B cell (primary cell): Measurements from ENCODE around the gene PPIP5K1. TPM values are rescaled to one million over a fixed set of nuclear protein-coding genes. Genes with fewer than 3 reads are reported as not detected.

Experiments used
- ATAC-seq: fragments of 200-7000 bp; cut with Tn5 transposase; one replicate; pipeline ENCODE4 v1.10.0; 2021; ENCODE audit warnings: low read depth, mild to moderate bottlenecking, moderate number of reproducible peaks, moderate library complexity
- CTCF ChIA-PET: fragments of 350-600 bp; sonication (Branson Sonifier 250); formaldehyde crosslinking; loops from one replicate; lab custom pipeline; 2021; ENCODE audit warnings: antibody characterized with exemption, inconsistent platforms; lab: Charles Lee
- POLR2A ChIA-PET: fragments of 350-600 bp; sonication (Branson Sonifier 250); formaldehyde crosslinking; loops from one replicate; lab custom pipeline; 2021; ENCODE audit warnings: antibody characterized with exemption; lab: Charles Lee
- DNase-seq: peaks from one replicate; pipeline ENCODE4 v3.0.0; 2013
- H2AFZ ChIP-seq: 2 replicates; pipeline ENCODE4 v1.6.1; 2012; ENCODE audit warnings: mild to moderate bottlenecking, low read depth, low read length; ENCODE audit not compliant: insufficient read depth, poor library complexity, severe bottlenecking
- H3K27ac ChIP-seq, 2 donors: 1 replicate in 1 of 2; 2 replicates in 1 of 2; pipeline ENCODE4 v1.5.1; 2012 to 2013; ENCODE audit warnings: low read length in 2 of 2, mild to moderate bottlenecking in 2 of 2, moderate library complexity in 1 of 2
- H3K27me3 ChIP-seq, 4 experiments: fragments of 200-600 bp in 1 of 4; sonication (generic) in 1 of 4; replicated peaks in 1 of 4; 1 replicate in 2 of 4; 2 replicates in 2 of 4; pipeline versions ENCODE4 v1.6.1 to v1.7.0; 2013 to 2016; ENCODE audit warnings: low read length in 3 of 4, mild to moderate bottlenecking in 2 of 4, mixed read lengths in 1 of 4, moderate library complexity in 1 of 4; ENCODE audit not compliant: insufficient read depth in 4 of 4, control insufficient read depth in 3 of 4; ENCODE audit errors: control extremely low read depth in 1 of 4
- H3K36me3 ChIP-seq, 2 experiments: replicated peaks in 1 of 2; 1 replicate in 1 of 2; 2 replicates in 1 of 2; pipeline versions ENCODE4 v1.6.1 to v1.7.1; 2013; ENCODE audit warnings: low read length in 1 of 2; ENCODE audit not compliant: insufficient read depth in 2 of 2, control insufficient read depth in 1 of 2; ENCODE audit errors: control extremely low read depth in 1 of 2, extremely low read depth in 1 of 2
- H3K4me1 ChIP-seq, 2 donors: fragments of 200-600 bp in 1 of 2; sonication (generic) in 1 of 2; 1 replicate in 1 of 2; 2 replicates in 1 of 2; pipeline versions ENCODE4 v1.5.1 to v1.6.1; 2013 to 2017; ENCODE audit warnings: low read length in 2 of 2; ENCODE audit not compliant: control insufficient read depth in 2 of 2, insufficient read depth in 2 of 2
- H3K4me2 ChIP-seq: replicated peaks from 2 replicates; pipeline ENCODE3; 2012; ENCODE audit warnings: mild to moderate bottlenecking, low read depth, low read length; ENCODE audit not compliant: poor library complexity, severe bottlenecking
- H3K4me3 ChIP-seq, 5 experiments: fragments of 200-600 bp in 1 of 5; sonication (generic) in 1 of 5; 1 replicate in 3 of 5; 2 replicates in 2 of 5; pipeline versions ENCODE4 v1.5.1 to v1.7.0; 2011 to 2016; ENCODE audit warnings: low read length in 4 of 5, mild to moderate bottlenecking in 4 of 5, low read depth in 2 of 5, control low read depth in 1 of 5, moderate library complexity in 1 of 5; ENCODE audit not compliant: insufficient read depth in 1 of 5; ENCODE audit errors: control extremely low read depth in 1 of 5, extremely low read depth in 1 of 5
- H3K79me2 ChIP-seq: fragments of 200-600 bp; sonication (generic); one replicate; pipeline ENCODE4 v1.6.0; 2016; ENCODE audit warnings: low read length; ENCODE audit not compliant: control insufficient read depth, insufficient read depth
- H3K9ac ChIP-seq: fragments of 200-600 bp; sonication (generic); 2 replicates; pipeline ENCODE4 v1.6.1; 2017; ENCODE audit warnings: mild to moderate bottlenecking, low read length, moderate library complexity
- H3K9me3 ChIP-seq, 3 donors: one replicate each; pipeline versions ENCODE4 v1.6.1 to v1.7.1; 2013; ENCODE audit warnings: low read length in 2 of 3; ENCODE audit not compliant: control insufficient read depth in 2 of 3, insufficient read depth in 1 of 3; ENCODE audit errors: control extremely low read depth in 1 of 3
- H4K20me1 ChIP-seq: 2 replicates; pipeline ENCODE4 v1.6.0; 2012; ENCODE audit warnings: mild to moderate bottlenecking, low read length; ENCODE audit not compliant: insufficient read depth, control insufficient read depth, poor library complexity, severe bottlenecking
- H3K27ac Mint-ChIP-seq: one replicate; pipeline ENCODE4 v1.8.0; 2021; ENCODE audit warnings: mixed read lengths
- H3K27me3 Mint-ChIP-seq: one replicate; pipeline ENCODE4 v1.8.0; 2021; ENCODE audit warnings: mixed read lengths
- H3K4me1 Mint-ChIP-seq: one replicate; pipeline ENCODE4 v1.8.0; 2021; ENCODE audit warnings: mixed read lengths
- H3K4me3 Mint-ChIP-seq: one replicate; pipeline ENCODE4 v1.8.0; 2021; ENCODE audit warnings: mixed read lengths
- H3K9me3 Mint-ChIP-seq: one replicate; pipeline ENCODE4 v1.8.0; 2022; ENCODE audit warnings: mixed read lengths; ENCODE audit not compliant: insufficient read depth
- EZH2 ChIP-seq: IDR thresholded peaks from 2 replicates; pipeline ENCODE4 v1.6.1; 2012; ENCODE audit warnings: borderline replicate concordance, low read depth, mild to moderate bottlenecking, moderate library complexity, low read length; ENCODE audit not compliant: insufficient read depth, poor library complexity, severe bottlenecking
- WGBS: methylation state at CpG from one replicate; pipeline ENCODE4 v1.1.5; 2013; ENCODE audit warnings: missing lambda C conversion rate; ENCODE audit not compliant: insufficient coverage; 5-methylcytosine and 5-hydroxymethylcytosine counted together
- intact Hi-C: fragments of 100-400 bp; cut with micrococcal nuclease; formaldehyde crosslinking; loops from one replicate; pipeline ENCODE4 v1.10.0; 2022
- polyA plus RNA-seq: library from polyadenylated mRNA; depleted of rRNA; stranded (reverse); fragments of >200 nt; gene quantifications from 2 replicates; pipeline ENCODE4 v1.2.3, GENCODE V29; 2012
- total RNA-seq, 2 donors: library from RNA; stranded (reverse); fragments of 120-200 nt in 1 of 2; gene quantifications; 1 replicate in 1 of 2; 2 replicates in 1 of 2; pipeline versions ENCODE4 v1.2.3 to v1.2.4, GENCODE V29; 2013 to 2022
- TF ChIP-seq, protein P1 (sequence below): fragments of 200-600 bp; IDR thresholded peaks from one replicate; pipeline ENCODE4 v1.8.0; 2022; ENCODE audit warnings: antibody characterized with exemption, mild to moderate bottlenecking

Gene PPIP5K1
- total and polyA plus RNA-seq, 2 donors (not counting 1 experiment from before 2014, with no cell fraction given), result 40.6 to 88.9 TPM

DNA sequence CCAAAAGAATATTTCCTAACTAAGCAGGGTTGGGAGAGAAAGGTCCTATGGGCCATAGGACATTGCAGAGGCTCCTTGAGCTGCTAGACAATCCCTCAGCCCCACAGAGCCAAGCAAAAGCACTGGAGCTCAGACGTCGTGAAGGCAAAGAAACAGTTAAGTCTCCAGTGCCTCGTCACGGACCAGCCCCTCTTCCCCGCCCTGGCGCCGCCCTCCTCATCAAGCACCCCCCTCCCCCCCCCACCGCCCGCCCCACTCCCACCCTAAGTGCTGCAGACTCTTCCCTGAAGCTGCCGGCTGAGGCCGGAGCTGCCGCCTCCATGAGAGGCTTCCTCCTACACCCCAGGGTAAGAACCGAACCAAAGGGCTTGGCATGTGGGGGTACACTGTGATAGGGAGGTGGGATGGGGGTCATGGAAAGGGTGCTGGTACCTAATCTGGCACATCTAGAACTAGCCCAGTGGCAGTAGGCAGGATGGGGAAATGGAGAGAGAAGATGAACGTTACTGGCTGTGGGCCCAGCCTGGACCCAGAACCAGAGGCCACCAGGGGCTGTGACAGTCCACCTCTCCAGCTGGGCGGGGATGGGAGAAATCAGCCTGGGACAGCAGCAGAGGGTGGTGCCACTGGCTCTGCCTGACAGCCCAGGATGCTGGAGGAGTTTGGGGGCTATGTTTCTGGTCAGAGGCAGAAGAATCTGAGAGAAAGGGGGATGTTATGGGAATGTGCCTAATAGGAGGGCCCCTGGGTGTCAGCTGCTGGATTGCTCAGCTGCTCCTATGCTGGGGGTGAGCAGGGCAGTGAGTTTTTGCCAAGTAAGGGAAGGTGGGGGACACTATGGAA, 72.4 kb downstream of the PPIP5K1 start, which contains the start of gene MAP1A:
Gene MAP1A (plus strand): TSS at position 255 of the 843 bp plus-strand sequence. CDS start 3,866 bp downstream, outside the sequence.
- peaks cover 51% of the 10 kb centered on the region for H3K27me3 Mint-ChIP-seq
- H3K27ac Mint-ChIP-seq, result no peak within 1 kb of the TSS
- ATAC-seq (no peak), DNase-seq (peak; percentile 35)
- H2AFZ ChIP-seq, result peak within 1 kb of the TSS; percentile 64
- no peaks in the 10 kb centered on the region for H4K20me1 ChIP-seq
- H3K36me3 ChIP-seq, result no peaks in the 10 kb centered on the region
- ChIA-PET POLR2A (no interaction called here), CTCF (interaction anchor here (0.8 to 1.1 kb wide), 2 partner anchors 25 to 151 kb away, joined by 3 read pairs; no protein-coding TSS in a partner anchor)
- H3K9me3 Mint-ChIP-seq, result no peaks in the 10 kb centered on the region
- H3K9me3 ChIP-seq, result peaks cover 0 to 4% (median 0%) of the 10 kb centered on the region in 3 donors
- WGBS, result 0% methylated on average over 2 of the region's 15 CpGs
- H3K4me3 ChIP-seq, result peak within 1 kb of the TSS in 1 of 5 experiments; percentile 43
- intact Hi-C loops, result loop anchor here (10.0 kb wide), 1 partner anchor 333 kb away; the partner anchor contains the start of gene CCNDBP1
- peak within 1 kb of the TSS; percentile 68 for H3K4me2 ChIP-seq
- H3K4me1 Mint-ChIP-seq, result peaks cover 22% of the 10 kb centered on the region
- TF ChIP-seq, protein P1, sequence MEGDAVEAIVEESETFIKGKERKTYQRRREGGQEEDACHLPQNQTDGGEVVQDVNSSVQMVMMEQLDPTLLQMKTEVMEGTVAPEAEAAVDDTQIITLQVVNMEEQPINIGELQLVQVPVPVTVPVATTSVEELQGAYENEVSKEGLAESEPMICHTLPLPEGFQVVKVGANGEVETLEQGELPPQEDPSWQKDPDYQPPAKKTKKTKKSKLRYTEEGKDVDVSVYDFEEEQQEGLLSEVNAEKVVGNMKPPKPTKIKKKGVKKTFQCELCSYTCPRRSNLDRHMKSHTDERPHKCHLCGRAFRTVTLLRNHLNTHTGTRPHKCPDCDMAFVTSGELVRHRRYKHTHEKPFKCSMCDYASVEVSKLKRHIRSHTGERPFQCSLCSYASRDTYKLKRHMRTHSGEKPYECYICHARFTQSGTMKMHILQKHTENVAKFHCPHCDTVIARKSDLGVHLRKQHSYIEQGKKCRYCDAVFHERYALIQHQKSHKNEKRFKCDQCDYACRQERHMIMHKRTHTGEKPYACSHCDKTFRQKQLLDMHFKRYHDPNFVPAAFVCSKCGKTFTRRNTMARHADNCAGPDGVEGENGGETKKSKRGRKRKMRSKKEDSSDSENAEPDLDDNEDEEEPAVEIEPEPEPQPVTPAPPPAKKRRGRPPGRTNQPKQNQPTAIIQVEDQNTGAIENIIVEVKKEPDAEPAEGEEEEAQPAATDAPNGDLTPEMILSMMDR, result no peak
- no peak for TF ChIP-seq EZH2
- H3K79me2 ChIP-seq, result no peaks in the 10 kb centered on the region
- peak within 1 kb of the TSS; percentile 33 for H3K9ac ChIP-seq
- H3K27ac ChIP-seq, result no peak within 1 kb of the TSS
- H3K4me1 ChIP-seq, result peaks cover 21% of the 10 kb centered on the region in 2 donors
- peaks cover 0 to 45% (median 23%) of the 10 kb centered on the region in 4 experiments for H3K27me3 ChIP-seq
- peak within 1 kb of the TSS; percentile 70 for H3K4me3 Mint-ChIP-seq
